HepG2 (cell line): ENCODE data around the gene NAALADL1. TPM values are rescaled to one million over a fixed set of nuclear protein-coding genes. Genes with fewer than 3 reads are reported as not detected.

Experiments used
- ARNTL ChIP-seq: sonication (generic); formaldehyde crosslinking; IDR thresholded peaks from 2 replicates; pipeline ENCODE4 v1.4.0; 2020; ENCODE audit warnings: mild to moderate bottlenecking, missing genetic modification reagents
- CCAR2 ChIP-seq: fragments of 200-400 bp; formaldehyde crosslinking; optimal IDR thresholded peaks from 2 replicates; pipeline ENCODE3; 2018; ENCODE audit warnings: low read depth, mild to moderate bottlenecking, low read length, moderate library complexity
- HINFP ChIP-seq: sonication (generic); formaldehyde crosslinking; IDR thresholded peaks from 2 replicates; pipeline ENCODE4 v1.4.0; 2020; ENCODE audit warnings: low read depth, mild to moderate bottlenecking, missing genetic modification reagents
- HMGA1 ChIP-seq: sonication (generic); formaldehyde crosslinking; conservative IDR thresholded peaks from 2 replicates; pipeline ENCODE4 v1.4.0; 2020; ENCODE audit warnings: missing genetic modification reagents
- PBX2 ChIP-seq: IDR thresholded peaks from 2 replicates; pipeline ENCODE4 v1.6.1; 2016; ENCODE audit warnings: control low read depth
- PRDM10 ChIP-seq: sonication (generic); formaldehyde crosslinking; IDR thresholded peaks from 2 replicates; pipeline ENCODE4 v1.4.0; 2020; ENCODE audit warnings: low read depth, missing genetic modification reagents
- SRSF9 ChIP-seq: fragments of 200-400 bp; formaldehyde crosslinking; IDR thresholded peaks from 2 replicates; pipeline ENCODE4 v1.6.1; 2018; ENCODE audit warnings: borderline replicate concordance, mild to moderate bottlenecking, low read depth, low read length; ENCODE audit not compliant: insufficient read depth, poor library complexity, severe bottlenecking
- UBTF ChIP-seq: sonication (generic); formaldehyde crosslinking; IDR thresholded peaks from 2 replicates; pipeline ENCODE4 v1.4.0; 2020; ENCODE audit warnings: mild to moderate bottlenecking, missing genetic modification reagents
- USF2 ChIP-seq, 2 experiments: sonication (generic) in 1 of 2; formaldehyde crosslinking in 1 of 2; IDR thresholded peaks; 2 replicates each; pipeline versions ENCODE4 v1.5.1 to v1.6.1; 2011 to 2020; ENCODE audit warnings: borderline replicate concordance in 1 of 2, low read depth in 1 of 2, low read length in 1 of 2, mild to moderate bottlenecking in 1 of 2, missing genetic modification reagents in 1 of 2, moderate library complexity in 1 of 2
- ZBTB43 ChIP-seq: sonication (generic); formaldehyde crosslinking; conservative IDR thresholded peaks from 2 replicates; pipeline ENCODE4 v1.4.0; 2020; ENCODE audit warnings: missing genetic modification reagents
- ZNF614 ChIP-seq: IDR thresholded peaks from 2 replicates; pipeline ENCODE4 v1.6.1; 2018; ENCODE audit warnings: missing biosample characterization, missing genetic modification reagents, inconsistent platforms, borderline replicate concordance
- polyA plus RNA-seq, 8 experiments: library from polyadenylated mRNA; depleted of rRNA in 3 of 8; stranded (reverse) in 7 of 8; unstranded in 1 of 8; fragments of >200 nt; fragmentation: Illumina TruSeq in 4 of 8; extraction: Trizol in 4 of 8; gene quantifications; 2 replicates each; pipeline versions ENCODE4 v1.2.1 to v1.2.3, GENCODE V29; 2011 to 2016; ENCODE audit warnings: low read depth in 4 of 8, missing spikeins in 1 of 8, mixed read lengths in 1 of 8; ENCODE audit not compliant: insufficient read depth in 1 of 8
- total RNA-seq, 5 experiments: library from RNA; depleted of rRNA; stranded (reverse); fragments of >200 nt; fragmentation: Illumina TruSeq; extraction: Trizol; gene quantifications; 2 replicates each; pipeline ENCODE4 v1.2.3, GENCODE V29; 2016; ENCODE audit warnings: low read depth in 1 of 5

NAALADL1 gene
- total and polyA plus RNA-seq, 2 of the 13 experiments (the other 11 are each of a cell fraction or from before 2014, with no cell fraction given): 9.3 to 33.9 TPM

- TF ChIP-seq UBTF (CRISPR knock-in tag) (peak; percentile 90), HINFP (CRISPR knock-in tag) (0 out of 2 replicates have a peak, but pooled peaks have one; percentile 9), SRSF9 (no peak), PBX2 (no peak), ZNF614 (CRISPR knock-in tag) (0 out of 2 replicates have a peak, but pooled peaks have one; percentile 39), CCAR2 (no peak), PRDM10 (CRISPR knock-in tag) (peak; percentile 84), ARNTL (CRISPR knock-in tag) (peak; percentile 64; the same call in 1 of the 2 replicates), ZBTB43 (CRISPR knock-in tag) (no peak), USF2 (IDR thresholded peaks at IDR 0.05; ENCODE audit: low read depth, low read length) (no peak), USF2 (CRISPR knock-in tag; IDR thresholded peaks at IDR 0.05; ENCODE audit: borderline replicate concordance) (no peak), HMGA1 (CRISPR knock-in tag) (no peak)
Measured at GRCh38 chr11:65040847-65041622, 17.3 kb downstream of the NAALADL1 start, which contains the start of gene SAC3D1 (continued).
